ENCODE results near the gene PPM1E. TPM values are rescaled to one million over a fixed set of nuclear protein-coding genes. Genes with fewer than 3 reads are reported as not detected.

PPM1E gene
- total RNA-seq, 1 donor from 2014 or later, result 0.31 TPM

- H3K4me3 Mint-ChIP-seq, result no peak overlapping the region
- H3K4me1 Mint-ChIP-seq, result peaks cover 7% of the 10 kb centered on the region
- H3K9me3 Mint-ChIP-seq, result no peaks in the 10 kb centered on the region
- DNase-seq (ENCODE audit: low spot score in 2 of 2, unreplicated experiment in 2 of 2), result no peak
- TF ChIP-seq CTCF (IDR thresholded peaks at IDR 0.05; ENCODE audit: unreplicated experiment), result no peak
- H3K27ac Mint-ChIP-seq, result no peak overlapping the region
- H3K27me3 Mint-ChIP-seq (ENCODE audit: low read depth), result no peaks in the 10 kb centered on the region
- peaks cover 16% of the 10 kb centered on the region for H3K36me3 Mint-ChIP-seq
Measured at GRCh38 chr17:58998871-58999270, 243.2 kb downstream of the PPM1E start.

DNA sequence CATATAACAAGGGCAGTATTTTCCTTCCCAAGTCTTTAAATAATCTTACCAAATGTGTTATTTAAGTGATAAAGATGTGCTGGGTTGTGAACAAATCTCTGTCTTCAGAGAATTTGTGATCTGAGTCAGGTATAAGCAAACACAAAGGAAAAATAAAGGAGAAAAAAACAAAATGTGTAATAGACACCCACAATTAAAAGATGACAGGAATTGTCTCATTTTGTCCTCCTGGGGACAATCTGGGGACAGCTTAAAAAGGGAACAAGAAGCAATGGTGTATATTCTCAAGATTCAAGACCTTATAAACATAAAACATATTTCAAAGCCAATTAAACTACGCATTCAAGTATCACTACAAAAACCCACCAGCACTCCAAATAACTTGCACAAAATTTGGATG lies 243.8 kb downstream of the PPM1E start:
- DNase-seq (ENCODE audit: low spot score in 2 of 2, unreplicated experiment in 2 of 2), result no peak
- no peaks in the 10 kb centered on the region for H3K9me3 Mint-ChIP-seq
- peaks cover 7% of the 10 kb centered on the region for H3K4me1 Mint-ChIP-seq
- H3K27ac Mint-ChIP-seq, result no peak overlapping the region
- H3K36me3 Mint-ChIP-seq, result peaks cover 16% of the 10 kb centered on the region
- no peak for TF ChIP-seq CTCF (IDR thresholded peaks at IDR 0.05; ENCODE audit: unreplicated experiment)
- no peak overlapping the region for H3K4me3 Mint-ChIP-seq
- H3K27me3 Mint-ChIP-seq (ENCODE audit: low read depth), result no peaks in the 10 kb centered on the region

- no peaks in the 10 kb centered on the region for H3K9me3 Mint-ChIP-seq
- H3K27ac Mint-ChIP-seq, result no peak overlapping the region
- peaks cover 10% of the 10 kb centered on the region for H3K4me1 Mint-ChIP-seq
- no peak overlapping the region for H3K4me3 Mint-ChIP-seq
- DNase-seq (ENCODE audit: low spot score in 2 of 2, unreplicated experiment in 2 of 2), result no peak
- no peaks in the 10 kb centered on the region for H3K27me3 Mint-ChIP-seq (ENCODE audit: low read depth)
- H3K36me3 Mint-ChIP-seq, result peaks cover 16% of the 10 kb centered on the region
- no peak for TF ChIP-seq CTCF (IDR thresholded peaks at IDR 0.05; ENCODE audit: unreplicated experiment)
Measured at GRCh38 chr17:59000022-59000421, 244.4 kb downstream of the PPM1E start.

DNA sequence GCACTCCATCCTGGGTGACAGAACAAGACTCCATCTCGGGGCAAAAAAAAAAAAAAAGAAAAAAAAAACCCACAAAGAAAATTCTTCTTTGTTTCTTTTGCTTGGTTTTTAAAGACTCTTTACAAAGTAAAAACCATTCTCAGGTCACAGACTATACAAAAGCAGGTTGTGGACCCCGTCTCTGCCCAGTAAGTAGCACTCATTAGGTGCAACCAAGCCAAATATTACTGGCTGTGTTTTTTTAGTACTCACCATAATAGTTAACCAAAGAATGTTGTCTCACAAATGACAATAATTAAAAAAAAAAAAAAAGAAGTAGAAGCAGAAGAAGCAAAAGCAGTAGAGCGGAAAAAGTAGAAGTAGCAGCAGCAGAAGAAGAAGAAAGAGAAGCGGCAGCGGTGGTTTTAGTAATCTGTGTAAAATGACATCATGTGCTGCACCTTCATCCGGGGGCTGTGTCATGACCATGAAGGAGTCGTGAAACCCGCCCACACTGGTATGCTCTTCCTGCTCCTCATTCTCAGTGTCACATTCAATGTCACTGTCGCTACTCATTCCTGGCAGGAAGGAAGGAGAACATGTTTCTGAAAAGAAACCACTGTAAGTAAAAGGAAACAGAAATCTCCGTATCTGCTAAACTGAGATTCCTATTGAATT lies 245.6 kb downstream of the PPM1E start:
- Mint-ChIP-seq H3K36me3 (peaks cover 16% of the 10 kb centered on the region), H3K4me1 (peaks cover 10% of the 10 kb centered on the region), H3K27me3 (ENCODE audit: low read depth) (no peaks in the 10 kb centered on the region), H3K27ac (peak overlapping the region; percentile 96), H3K9me3 (no peaks in the 10 kb centered on the region), H3K4me3 (peak overlapping the region; percentile 45)
- no peak for TF ChIP-seq CTCF (IDR thresholded peaks at IDR 0.05; ENCODE audit: unreplicated experiment)
- no peak for DNase-seq (ENCODE audit: low spot score in 2 of 2, unreplicated experiment in 2 of 2)

- Mint-ChIP-seq H3K9me3 (no peaks in the 10 kb centered on the region), H3K4me1 (peaks cover 10% of the 10 kb centered on the region), H3K4me3 (no peak overlapping the region), H3K27ac (peak overlapping the region; percentile 47), H3K27me3 (ENCODE audit: low read depth) (no peaks in the 10 kb centered on the region), H3K36me3 (peaks cover 16% of the 10 kb centered on the region)
- DNase-seq (ENCODE audit: low spot score in 2 of 2, unreplicated experiment in 2 of 2), result no peak
- no peak for TF ChIP-seq CTCF (IDR thresholded peaks at IDR 0.05; ENCODE audit: unreplicated experiment)
Measured at GRCh38 chr17:59002126-59002525, 246.5 kb downstream of the PPM1E start.

Data from mesothelial cell of epicardium (in vitro differentiated cells).